Inferior parietal cortex (tissue), 1 donor: ENCODE results near the gene TYRP1.
A peak's percentile ranks its signal among the peaks of the same experiment; 100 is the strongest.
"Not testable (repeated sequence)": the region's sequence is repeated elsewhere in the genome, so short reads cannot be mapped to it uniquely, and the experiment has no call there.

Experiments
- DNase-seq: peaks from one replicate; pipeline ENCODE4 v3.0.0-alpha.2; 2016; ENCODE audit errors: extremely low spot score

The TYRP1 gene

GRCh38 chr9:12693141-12693540 lies at the start of gene TYRP1:
TYRP1 (plus strand) TSS chr9:12693385; CDS start chr9:12693997, 612 bp downstream.
- DNase-seq: no peak

GRCh38 chr9:12643686-12644085 lies 49.5 kb upstream of the TYRP1 start:
- DNase-seq: no peak

- DNase-seq: no peak
These were observed 44.3 kb upstream of the TYRP1 start for GRCh38 chr9:12648925-12649324.

GRCh38 chr9:12651125-12651524 lies 42.1 kb upstream of the TYRP1 start:
- DNase-seq: no peak

GRCh38 chr9:12652973-12653372 lies 40.2 kb upstream of the TYRP1 start:
- no peak for DNase-seq

GRCh38 chr9:12656803-12657202 lies 36.4 kb upstream of the TYRP1 start:
- no peak for DNase-seq

GRCh38 chr9:12657233-12657632 lies 36.0 kb upstream of the TYRP1 start:
- no peak for DNase-seq

- no peak for DNase-seq
These were observed 35.2 kb upstream of the TYRP1 start for GRCh38 chr9:12657998-12658397.

- no peak for DNase-seq
These were observed 34.5 kb upstream of the TYRP1 start for GRCh38 chr9:12658531-12659209.

GRCh38 chr9:12659220-12659619 lies 34.0 kb upstream of the TYRP1 start:
- DNase-seq: no peak

GRCh38 chr9:12666813-12667212 lies 26.4 kb upstream of the TYRP1 start:
- no peak for DNase-seq

- DNase-seq: no peak
These were observed 25.3 kb upstream of the TYRP1 start for GRCh38 chr9:12667892-12668291.

- DNase-seq: no peak
These were observed 23.2 kb upstream of the TYRP1 start for GRCh38 chr9:12670006-12670405.

GRCh38 chr9:12674961-12675360 lies 18.2 kb upstream of the TYRP1 start:
- DNase-seq: no peak

- DNase-seq: not testable (repeated sequence)
These were observed 15.6 kb upstream of the TYRP1 start for GRCh38 chr9:12677462-12678126.

GRCh38 chr9:12680341-12680740 lies 12.8 kb upstream of the TYRP1 start:
- no peak for DNase-seq

- DNase-seq: no peak
These were observed 12.4 kb upstream of the TYRP1 start for GRCh38 chr9:12680757-12681156.

- no peak for DNase-seq
These were observed 11.6 kb upstream of the TYRP1 start for GRCh38 chr9:12681620-12682019.

- DNase-seq: no peak
These were observed 8.2 kb upstream of the TYRP1 start for GRCh38 chr9:12684974-12685373.

GRCh38 chr9:12689233-12689632 lies 4.0 kb upstream of the TYRP1 start:
- DNase-seq: no peak

GRCh38 chr9:12694013-12694412 lies 828 bp downstream of the TYRP1 start:
- DNase-seq: no peak

- peak; percentile 8 for DNase-seq
These were observed 2.3 kb downstream of the TYRP1 start for GRCh38 chr9:12695474-12695873.

GRCh38 chr9:12696931-12697622 lies 3.9 kb downstream of the TYRP1 start:
- no peak for DNase-seq
